HPDE6-E6E7 (cell line): ENCODE data around the gene EPAS1.
A peak's percentile ranks its signal among the peaks of the same experiment; 100 is the strongest.

Experiments
- DNase-seq: peaks from one replicate; pipeline ENCODE4 v3.0.0; 2011; ENCODE audit warnings: missing footprints; ENCODE audit errors: extremely low spot score

Gene EPAS1

GRCh38 chr2:46364797-46365457 is 67.7 kb downstream of the EPAS1 start:
- peak; percentile 21 for DNase-seq

- no peak for DNase-seq
Observed at GRCh38 chr2:46365913-46366667, 68.9 kb downstream of the EPAS1 start.

GRCh38 chr2:46366668-46367052 is 69.5 kb downstream of the EPAS1 start:
- no peak for DNase-seq

GRCh38 chr2:46367286-46367685 is 70.1 kb downstream of the EPAS1 start:
- DNase-seq = no peak

GRCh38 chr2:46368401-46368800 is 71.2 kb downstream of the EPAS1 start:
- no peak for DNase-seq

- DNase-seq = no peak
Observed at GRCh38 chr2:46369783-46370182, 72.6 kb downstream of the EPAS1 start.

GRCh38 chr2:46371854-46372253 is 74.6 kb downstream of the EPAS1 start:
- no peak for DNase-seq

GRCh38 chr2:46372475-46372874 is 75.3 kb downstream of the EPAS1 start:
- DNase-seq = no peak

GRCh38 chr2:46373238-46373637 is 76.0 kb downstream of the EPAS1 start:
- DNase-seq = no peak

GRCh38 chr2:46375566-46376125 is 78.4 kb downstream of the EPAS1 start:
- DNase-seq = no peak

- DNase-seq = no peak
Observed at GRCh38 chr2:46376586-46376985, 79.4 kb downstream of the EPAS1 start.

- DNase-seq = no peak
Observed at GRCh38 chr2:46377101-46377581, 79.9 kb downstream of the EPAS1 start.

GRCh38 chr2:46377666-46378560 is 80.7 kb downstream of the EPAS1 start:
- no peak for DNase-seq

- DNase-seq = no peak
Observed at GRCh38 chr2:46378616-46379015, 81.4 kb downstream of the EPAS1 start.

- no peak for DNase-seq
Observed at GRCh38 chr2:46379213-46380037, 82.2 kb downstream of the EPAS1 start.

- no peak for DNase-seq
Observed at GRCh38 chr2:46380038-46380940, 83.1 kb downstream of the EPAS1 start.

- DNase-seq = no peak
Observed at GRCh38 chr2:46381263-46381849, 84.1 kb downstream of the EPAS1 start.

- no peak for DNase-seq
Observed at GRCh38 chr2:46381871-46382270, 84.7 kb downstream of the EPAS1 start.

GRCh38 chr2:46382331-46383112 is 85.3 kb downstream of the EPAS1 start:
- DNase-seq = no peak
